RKO (cell line): ENCODE data around the gene KCTD4.
A peak's percentile ranks its signal among the peaks of the same experiment; 100 is the strongest.

ENCODE experiments used
- DNase-seq: peaks from one replicate; pipeline ENCODE4 v3.0.0-alpha.2; 2016; ENCODE audit warnings: low spot score

KCTD4 gene

DNA sequence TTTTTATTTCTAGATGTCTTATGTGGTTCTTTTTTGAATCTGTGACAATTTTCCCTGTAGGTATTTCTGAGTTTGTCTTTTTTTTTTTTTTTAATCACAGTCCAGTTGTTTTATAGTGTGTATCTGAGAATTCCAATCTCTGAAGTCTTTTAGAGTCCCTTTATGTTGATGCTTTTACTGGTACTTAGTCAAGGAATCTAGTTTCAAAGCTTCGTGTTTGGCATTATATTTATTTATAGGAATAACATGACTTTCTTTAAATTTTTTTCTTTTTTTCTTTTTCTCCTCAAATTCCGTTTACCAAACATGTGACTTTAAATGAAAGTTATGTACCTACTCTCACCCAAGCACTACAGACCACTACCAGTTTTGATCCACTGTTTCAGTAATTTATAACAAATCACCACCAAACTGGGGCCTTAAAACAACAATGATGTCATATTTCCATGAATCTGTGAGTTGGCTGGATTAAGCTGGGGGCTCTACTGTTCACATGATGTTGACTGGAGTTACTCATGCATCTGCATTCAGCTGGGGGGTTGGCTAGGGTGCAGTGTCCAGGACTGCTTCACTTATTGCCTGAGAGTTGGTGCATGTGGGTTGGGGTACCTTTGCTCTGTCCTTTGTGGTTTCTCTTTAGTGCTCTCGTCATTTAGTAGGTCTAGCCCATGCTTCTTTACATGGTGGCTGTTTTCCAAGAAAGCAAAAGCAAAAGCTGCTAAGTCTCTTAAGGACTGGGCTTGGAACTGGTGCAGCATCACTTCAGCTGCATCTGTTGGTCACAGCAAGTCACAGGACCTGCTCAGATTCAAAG lies 22.3 kb downstream of the KCTD4 start:
- no peak for DNase-seq

DNA sequence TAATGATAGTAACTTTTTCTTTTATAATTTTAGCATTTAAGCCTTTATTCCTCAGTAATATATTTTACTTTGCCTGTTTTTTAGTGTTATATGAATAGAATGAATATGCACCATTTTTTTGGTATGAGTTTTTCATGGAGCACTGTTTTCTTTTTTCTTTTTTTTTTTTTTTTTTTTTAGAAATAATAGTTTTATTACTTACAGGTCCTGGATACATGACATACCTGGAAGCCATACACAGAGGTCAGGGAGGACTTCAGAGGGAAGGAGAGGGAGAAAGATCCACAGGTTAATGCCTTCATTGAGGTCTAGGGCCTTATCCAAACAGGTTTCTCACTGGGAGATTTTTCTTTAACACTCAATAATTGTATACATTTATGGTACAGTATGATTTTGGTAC lies 26.4 kb downstream of the KCTD4 start:
- no peak for DNase-seq

DNA sequence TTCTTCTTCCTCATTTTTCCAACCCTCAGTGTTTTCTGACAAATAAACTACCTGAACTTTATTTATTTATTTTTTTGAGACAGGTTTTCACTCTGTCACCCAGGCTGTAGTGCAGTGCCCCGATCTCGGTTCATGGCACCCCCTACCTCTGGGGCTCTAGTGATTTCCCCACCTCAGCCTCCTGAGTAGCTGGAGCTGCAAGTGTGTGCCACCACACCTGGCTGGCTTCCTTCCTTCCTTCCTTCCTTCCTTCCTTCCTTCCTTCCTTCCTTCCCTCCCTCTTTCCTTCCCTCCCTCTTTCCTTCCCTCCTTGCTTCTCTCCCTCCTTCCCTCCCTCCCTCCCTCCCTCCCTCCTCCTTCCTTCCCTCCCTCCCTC lies 32.3 kb downstream of the KCTD4 start:
- DNase-seq: no peak

DNA sequence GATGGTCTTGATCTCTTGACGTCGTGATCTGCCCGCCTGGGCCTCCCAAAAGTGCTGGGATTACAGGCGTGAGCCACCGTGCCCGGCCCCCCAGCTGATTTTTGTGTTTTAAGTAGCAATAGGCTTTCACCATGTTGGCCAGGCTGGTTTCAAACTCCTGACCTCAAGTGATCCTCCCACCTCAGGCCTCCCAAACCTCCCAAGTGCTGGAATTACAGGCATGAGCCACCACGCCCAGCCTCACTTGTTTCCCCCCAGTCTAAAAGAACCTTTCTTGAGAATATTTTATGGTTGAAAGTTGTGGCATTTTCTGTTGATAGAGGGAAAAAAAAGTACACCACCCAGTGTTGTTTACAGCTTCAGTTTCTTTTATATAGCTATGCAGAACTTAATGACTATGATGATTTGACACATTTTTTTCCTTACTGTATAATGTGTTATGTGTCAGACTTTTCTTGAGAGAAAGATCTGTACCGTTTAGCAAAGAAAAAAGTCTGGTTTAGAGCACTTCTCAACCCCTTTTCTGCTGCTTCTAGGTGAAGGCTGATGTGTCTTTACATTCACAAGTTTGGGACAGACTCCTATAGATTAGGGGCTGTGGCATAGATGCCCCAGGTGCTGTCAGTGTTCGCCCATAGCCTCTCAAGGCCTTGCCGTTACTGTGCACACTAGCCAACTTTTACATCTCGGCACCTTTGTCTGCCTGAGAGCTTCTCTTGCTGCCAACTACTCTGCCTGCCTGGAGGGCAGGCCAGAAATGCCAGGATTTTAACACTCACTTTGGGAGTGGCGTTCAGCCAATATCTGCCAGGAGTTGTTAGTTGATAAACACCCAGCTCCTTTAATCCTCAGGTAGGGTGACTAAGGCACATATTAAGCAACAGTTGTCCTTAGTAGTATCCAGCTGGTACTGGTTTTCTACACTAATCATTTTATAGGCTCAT lies 33.0 kb downstream of the KCTD4 start:
- DNase-seq: no peak

DNA sequence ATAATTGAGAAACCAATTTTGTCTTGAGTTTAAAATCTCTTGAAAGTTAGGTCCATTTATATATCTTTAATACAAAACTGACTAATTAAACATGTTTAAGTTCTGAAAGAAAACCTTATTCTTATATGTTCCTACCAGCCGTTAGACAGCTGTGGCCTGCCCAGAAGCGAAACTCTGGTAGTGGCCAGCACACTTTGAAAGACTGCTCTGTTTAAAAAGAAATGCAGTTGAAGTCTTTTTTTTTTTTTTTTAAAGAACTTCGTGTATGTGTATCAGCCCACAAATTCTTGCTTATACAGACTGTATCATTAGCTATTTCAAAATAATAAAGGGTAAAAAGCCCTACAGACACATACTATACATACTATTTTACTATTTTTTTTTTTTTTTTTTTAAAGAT lies 34.0 kb downstream of the KCTD4 start:
- DNase-seq: no peak

DNA sequence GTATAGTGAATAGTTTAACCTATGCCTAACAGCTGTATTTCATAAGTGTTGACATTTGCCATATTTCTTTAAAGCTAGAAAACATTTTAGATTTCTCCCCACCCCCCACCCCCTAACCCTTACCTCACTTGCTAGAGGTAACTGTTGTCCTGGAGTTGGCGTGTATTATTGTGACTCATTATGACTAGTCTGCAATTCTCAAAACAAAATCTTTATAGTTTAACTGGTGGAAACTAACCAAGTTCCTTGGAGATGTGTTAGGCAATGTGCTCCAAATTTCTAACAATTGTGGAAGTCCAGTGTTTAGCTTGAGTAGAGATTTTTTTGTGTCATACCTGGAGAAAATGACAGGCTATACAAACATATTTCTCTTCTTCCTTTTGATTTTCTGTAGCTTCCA lies 38.0 kb downstream of the KCTD4 start:
- DNase-seq: peak; percentile 67

DNA sequence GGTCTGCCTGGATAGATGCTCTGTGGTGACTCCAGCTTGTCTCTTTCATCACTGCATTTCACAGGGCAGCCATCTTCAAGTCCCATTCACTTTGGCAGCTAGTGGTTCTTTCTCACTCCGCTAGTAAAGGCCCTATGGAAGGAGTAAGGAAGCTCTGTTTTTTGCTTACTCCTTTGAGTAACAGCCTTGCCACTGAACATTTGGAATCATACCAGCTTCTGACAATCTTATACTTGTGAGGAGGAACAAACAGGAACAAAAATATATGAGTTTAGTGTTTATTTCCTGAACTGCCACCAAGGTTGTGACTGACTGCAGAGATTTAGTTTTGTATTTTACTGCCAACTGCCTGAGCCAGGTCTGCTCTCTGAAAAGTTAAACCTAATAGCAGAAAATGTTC lies 38.7 kb downstream of the KCTD4 start:
- no peak for DNase-seq

DNA sequence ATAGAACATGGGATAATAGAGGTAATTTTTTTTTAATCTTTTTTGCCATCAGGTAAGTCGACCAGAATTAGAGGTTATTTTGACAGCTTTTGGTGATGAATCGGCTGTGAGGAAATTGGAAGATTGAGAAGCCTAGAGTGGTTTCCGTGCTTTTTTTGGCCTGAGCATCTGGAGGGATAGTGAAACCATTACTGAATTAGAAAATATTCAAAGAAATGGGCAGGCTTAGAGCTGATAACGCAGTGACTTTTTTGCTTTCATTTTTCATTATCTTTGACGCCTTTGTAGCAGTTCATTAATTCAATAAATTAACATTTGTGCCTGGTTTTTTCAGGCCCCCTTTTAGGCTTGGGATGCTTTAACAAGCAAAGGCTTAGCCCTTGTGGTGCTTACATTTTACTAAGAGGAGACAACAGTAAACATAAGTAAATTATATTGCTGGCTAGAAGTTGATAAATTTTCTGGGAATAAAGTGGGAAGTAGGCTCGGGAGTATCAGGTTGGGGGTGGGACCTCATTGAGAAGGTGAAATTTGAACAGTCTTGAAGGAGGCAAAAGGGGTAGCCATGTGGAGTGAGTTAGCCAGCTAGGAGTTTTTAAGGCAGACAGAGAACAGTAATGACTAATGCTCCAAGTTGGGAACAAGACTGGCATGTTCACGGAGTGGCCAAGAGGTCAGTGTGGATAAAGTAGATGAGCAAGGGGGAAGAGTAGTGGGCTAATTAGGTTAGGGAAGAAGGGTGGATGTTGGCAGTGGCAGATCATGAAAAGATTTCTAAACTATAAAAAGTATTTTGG lies 44.1 kb downstream of the KCTD4 start:
- no peak for DNase-seq

DNA sequence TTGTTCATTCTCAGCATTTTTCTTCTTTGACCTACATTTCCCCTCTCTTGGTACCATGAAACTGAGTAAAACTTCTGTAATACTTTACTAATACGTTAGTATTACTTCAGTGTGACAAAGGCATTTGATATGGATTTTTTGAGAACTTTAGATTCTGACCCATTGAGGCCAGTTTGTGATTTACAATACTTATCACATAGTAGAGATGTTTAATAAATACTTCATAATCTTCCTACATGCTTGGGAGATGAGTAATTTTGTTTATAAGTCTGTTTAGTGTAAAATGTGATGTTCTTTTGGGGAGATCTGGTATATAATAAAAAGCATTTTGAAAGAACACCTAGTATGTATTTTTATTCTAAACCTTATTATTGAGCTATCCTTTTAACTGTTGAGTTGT lies 50.9 kb downstream of the KCTD4 start:
- no peak for DNase-seq

DNA sequence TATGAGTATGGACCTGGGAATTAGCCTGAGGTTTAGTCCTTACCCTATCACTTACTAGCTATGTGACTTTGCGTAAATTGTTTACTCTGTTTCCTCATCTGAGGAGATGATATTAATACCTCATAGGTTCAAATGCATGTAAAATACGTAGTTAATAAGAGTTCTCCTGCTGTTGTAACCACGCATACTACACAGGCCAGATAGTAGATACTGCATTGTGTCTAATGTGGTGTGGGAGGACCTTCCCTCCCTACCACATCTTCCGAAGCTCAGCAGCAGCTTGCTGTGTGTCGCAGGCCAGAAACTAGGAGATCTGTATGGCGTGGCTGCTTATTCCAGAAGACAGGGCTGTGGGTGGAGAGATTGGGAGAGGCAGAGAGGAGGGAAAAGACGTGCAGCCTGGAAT lies 57.5 kb downstream of the KCTD4 start:
- DNase-seq: no peak
